MV-4-11 (cell line): Measurements from ENCODE around the gene ARRB1.
A peak's percentile ranks its signal among the peaks of the same experiment; 100 is the strongest.
"Not testable (repeated sequence)": the region's sequence is repeated elsewhere in the genome, so short reads cannot be mapped to it uniquely, and the experiment has no call there.

Experiments
- DNase-seq: peaks from one replicate; lab custom pipeline; 2025; lab: John Stamatoyannopoulos, UW

ARRB1 gene

DNA sequence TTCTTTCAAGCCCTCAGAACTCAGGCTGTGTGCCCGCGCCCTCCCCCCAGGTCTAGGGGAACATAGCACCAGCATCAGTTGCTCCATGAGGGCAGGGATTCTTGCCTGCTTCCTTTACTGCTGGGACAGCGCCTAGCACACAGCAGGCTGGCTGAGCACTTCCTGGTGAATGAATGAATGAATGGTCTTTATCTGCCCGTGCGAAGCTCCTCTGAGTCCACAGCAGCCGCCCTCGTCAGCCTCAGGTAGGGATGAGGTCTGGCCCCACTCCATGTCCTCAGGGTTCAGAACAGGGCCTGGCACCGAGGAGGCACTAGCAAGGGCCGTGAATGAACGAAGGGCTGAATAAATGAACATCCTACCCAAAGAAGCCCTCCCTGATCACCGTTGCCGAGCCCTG is 27.3 kb downstream of the ARRB1 start:
- no peak for DNase-seq

DNA sequence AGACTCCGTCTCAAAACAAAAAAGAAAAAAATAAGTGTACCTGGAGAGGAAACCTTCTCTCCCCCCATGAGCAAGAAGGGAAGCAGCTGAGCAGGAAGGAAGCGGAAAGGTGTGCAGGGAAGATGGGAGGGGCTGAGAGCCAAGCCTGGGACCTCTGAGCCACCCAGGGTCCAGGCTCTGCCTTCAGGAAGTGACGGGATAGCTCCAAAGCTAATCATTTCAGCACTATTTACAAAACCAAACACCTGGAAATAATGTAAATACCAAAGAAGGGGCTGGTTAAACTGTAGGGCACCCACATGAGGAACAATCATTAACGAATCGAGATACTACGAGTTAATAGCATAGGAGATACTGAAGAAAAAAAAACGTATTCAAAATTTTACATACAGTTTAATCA is 27.9 kb downstream of the ARRB1 start:
- DNase-seq = no peak

DNA sequence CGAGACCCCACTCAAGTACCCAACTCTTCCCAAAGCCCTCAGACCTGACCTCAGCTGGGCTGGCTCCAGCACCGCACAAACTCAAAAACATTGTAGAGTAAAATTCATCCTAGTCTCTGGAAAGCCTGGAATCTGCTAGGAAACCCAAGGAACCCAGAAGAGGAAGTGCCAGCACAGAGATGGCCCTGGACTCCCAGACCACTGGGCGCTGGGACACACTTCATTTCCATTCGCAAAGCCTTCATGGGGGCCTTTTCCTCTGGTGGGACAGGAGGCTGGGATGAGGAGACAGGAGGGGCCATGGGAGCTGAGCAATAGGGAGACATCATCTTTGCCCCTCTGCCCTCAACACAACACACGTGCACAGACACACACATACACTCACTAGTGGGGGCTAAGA is 30.8 kb downstream of the ARRB1 start:
- DNase-seq = no peak

DNA sequence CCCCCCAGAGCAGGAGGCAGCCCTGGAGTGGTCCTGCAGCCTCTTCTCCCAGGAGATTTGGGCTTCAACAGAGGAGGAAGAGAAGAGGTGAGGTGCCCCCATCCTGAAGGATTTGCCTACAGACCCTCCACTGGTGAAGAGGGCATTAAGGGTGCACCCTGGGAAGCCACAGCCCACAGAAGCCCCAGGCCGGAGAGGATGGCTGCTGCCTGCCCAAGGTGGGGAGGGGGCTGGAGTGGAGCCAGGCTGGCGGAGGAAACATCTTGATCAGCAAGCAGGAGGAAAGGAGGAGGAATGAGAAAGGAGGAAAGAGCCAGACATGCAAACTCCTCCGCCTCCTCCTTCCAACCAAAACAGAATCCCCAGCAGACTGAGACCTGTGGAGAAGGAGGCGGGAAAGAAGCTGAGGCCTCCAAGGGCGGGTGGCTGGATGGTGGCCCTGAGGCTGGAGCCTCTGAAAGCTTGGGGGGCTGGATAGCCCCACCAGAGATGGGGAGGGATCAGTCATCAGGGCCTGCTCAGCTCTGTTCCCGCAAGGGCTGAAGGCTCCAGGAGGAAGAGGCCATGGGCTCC is 31.3 kb downstream of the ARRB1 start:
- no peak for DNase-seq

DNA sequence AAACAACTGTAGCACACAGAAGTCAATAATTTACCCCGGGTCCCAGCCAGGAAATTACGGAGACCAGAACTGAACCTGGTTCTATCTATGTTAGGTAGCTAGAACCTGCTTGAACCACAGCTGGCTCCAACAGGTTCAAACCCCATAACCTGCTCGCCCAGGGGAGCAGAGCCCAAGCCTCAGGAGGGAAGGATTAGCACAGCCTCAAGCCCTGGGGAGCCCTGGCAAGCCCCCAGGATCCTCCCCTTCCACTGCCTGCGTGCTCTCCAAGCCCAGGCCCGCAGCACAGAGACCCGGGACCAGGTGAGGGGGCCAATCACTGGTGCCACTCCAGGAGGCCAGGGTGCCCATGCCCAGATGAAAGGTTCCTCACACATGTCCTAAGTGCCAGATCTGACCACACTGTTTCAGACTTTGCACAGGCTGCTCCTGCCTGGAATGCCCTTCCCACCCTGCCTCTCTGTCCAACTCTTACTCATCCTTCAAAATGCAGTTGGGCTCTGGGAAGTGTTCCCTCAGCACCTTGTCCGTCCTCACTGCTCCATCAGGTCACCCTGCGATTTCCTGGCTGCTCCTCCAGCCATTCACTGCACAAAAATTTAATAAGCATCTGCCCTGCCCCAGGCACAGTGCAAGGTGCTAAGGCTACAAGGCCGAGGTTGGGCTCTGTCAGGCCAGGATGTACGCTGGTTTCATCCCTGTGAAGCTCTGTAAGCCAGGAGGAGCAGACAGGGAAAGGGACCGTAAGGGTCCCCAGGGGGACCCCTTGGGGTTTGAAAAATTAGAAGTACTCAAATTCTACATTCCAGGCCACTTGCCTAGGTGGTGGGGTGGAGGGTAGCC is 32.2 kb downstream of the ARRB1 start:
- DNase-seq = no peak

- DNase-seq = no peak
Observed at GRCh38 chr11:75317446-75318122, 33.9 kb downstream of the ARRB1 start.

DNA sequence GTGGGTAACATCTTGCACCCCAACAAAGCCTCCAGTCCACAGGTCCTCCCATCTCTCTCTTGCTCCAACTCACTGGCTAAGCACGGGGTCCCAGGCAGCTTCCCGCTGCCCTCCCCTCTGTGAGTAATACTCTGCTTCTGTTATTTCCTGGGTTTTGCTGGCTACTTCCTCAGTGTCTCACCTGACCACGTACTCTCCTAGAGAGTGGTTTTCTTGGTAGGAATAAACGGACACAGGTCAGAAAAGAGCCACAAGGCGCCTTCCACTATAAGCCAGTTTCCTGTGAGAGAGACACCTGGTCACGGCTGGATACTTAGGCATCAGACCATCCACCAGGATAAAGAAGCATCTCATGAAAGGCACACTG is 36.0 kb downstream of the ARRB1 start:
- peak; percentile 12 for DNase-seq

- no peak for DNase-seq
Observed at GRCh38 chr11:75314771-75315438, 36.6 kb downstream of the ARRB1 start.

- peak; percentile 36 for DNase-seq
Observed at GRCh38 chr11:75313513-75314272, 37.8 kb downstream of the ARRB1 start.

- DNase-seq = no peak
Observed at GRCh38 chr11:75312346-75312745, 39.1 kb downstream of the ARRB1 start.

- DNase-seq = no peak
Observed at GRCh38 chr11:75311858-75312288, 39.6 kb downstream of the ARRB1 start.

- DNase-seq = no peak
Observed at GRCh38 chr11:75308986-75309385, 42.5 kb downstream of the ARRB1 start.

- DNase-seq = no peak
Observed at GRCh38 chr11:75308116-75308515, 43.3 kb downstream of the ARRB1 start.

DNA sequence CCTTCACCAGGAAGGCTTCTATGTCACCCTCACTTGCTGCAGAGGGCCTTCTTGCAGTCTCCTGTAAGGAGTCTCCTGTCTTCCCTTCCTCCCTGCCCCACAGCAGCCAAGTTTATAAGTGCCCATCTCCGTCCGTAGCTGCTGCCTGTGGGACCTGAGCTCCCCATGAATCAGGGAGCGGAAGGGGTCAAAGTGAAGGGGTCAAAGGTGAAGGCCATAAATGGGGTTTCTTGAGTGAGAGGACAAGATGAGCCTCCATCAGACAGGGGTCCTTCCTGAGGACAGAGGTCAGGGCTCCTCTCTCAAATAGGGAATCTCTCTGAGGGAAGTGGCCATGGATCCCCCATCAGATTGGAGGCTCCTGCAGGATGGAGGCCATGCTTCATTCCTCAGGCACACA is 44.4 kb downstream of the ARRB1 start:
- DNase-seq = no peak

GRCh38 chr11:75306529-75306928 is 44.9 kb downstream of the ARRB1 start:
- DNase-seq = no peak

GRCh38 chr11:75305993-75306392 is 45.5 kb downstream of the ARRB1 start:
- no peak for DNase-seq

GRCh38 chr11:75305452-75305851 is 46.0 kb downstream of the ARRB1 start:
- DNase-seq = no peak

GRCh38 chr11:75304941-75305340 is 46.5 kb downstream of the ARRB1 start:
- not testable (repeated sequence) for DNase-seq

GRCh38 chr11:75303544-75304224 is 47.8 kb downstream of the ARRB1 start:
- DNase-seq = no peak

- no peak for DNase-seq
Observed at GRCh38 chr11:75302371-75302770, 49.1 kb downstream of the ARRB1 start.

- DNase-seq = no peak
Observed at GRCh38 chr11:75301601-75302345, 49.7 kb downstream of the ARRB1 start.
